Kasumi-1 (cell line): ENCODE measurements around the gene GNRHR.
"Not testable (repeated sequence)": the region's sequence is repeated elsewhere in the genome, so short reads cannot be mapped to it uniquely, and the experiment has no call there.

Source experiments
- DNase-seq, 2 experiments: peaks; one replicate each; lab custom pipeline; 2025; lab: John Stamatoyannopoulos, UW

Gene GNRHR

GRCh38 chr4:67754288-67754687 is at the start of gene GNRHR:
GNRHR (minus strand) TSS chr4:67754388; CDS start chr4:67754335, 53 bp downstream.
- DNase-seq: no peak

- no peak for DNase-seq
These were observed 42.6 kb upstream of the GNRHR start for GRCh38 chr4:67796810-67797209.

GRCh38 chr4:67790721-67791120 is 36.5 kb upstream of the GNRHR start:
- DNase-seq: no peak

- DNase-seq: no peak
These were observed 33.1 kb upstream of the GNRHR start for GRCh38 chr4:67787311-67787710.

GRCh38 chr4:67785528-67785927 is 31.3 kb upstream of the GNRHR start:
- no peak for DNase-seq

DNA sequence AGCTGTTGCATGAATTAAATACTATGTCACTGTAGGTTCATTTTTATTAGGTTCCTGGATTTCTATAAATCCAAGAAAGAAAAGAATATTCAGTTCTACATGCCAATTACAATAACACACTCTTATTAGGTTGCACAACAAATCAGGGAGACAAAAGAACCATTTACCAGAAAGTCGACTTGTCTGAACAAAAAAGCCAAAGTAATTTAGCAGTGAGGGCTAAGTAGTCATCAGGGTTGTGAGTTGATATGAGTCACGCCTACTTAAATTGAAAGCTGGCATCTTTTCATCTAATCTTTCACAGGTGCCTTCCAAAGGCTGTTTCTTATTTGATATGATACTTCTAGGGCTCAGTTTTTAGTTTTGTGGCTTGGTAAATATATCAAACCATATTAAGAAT is 25.4 kb upstream of the GNRHR start:
- no peak for DNase-seq

DNA sequence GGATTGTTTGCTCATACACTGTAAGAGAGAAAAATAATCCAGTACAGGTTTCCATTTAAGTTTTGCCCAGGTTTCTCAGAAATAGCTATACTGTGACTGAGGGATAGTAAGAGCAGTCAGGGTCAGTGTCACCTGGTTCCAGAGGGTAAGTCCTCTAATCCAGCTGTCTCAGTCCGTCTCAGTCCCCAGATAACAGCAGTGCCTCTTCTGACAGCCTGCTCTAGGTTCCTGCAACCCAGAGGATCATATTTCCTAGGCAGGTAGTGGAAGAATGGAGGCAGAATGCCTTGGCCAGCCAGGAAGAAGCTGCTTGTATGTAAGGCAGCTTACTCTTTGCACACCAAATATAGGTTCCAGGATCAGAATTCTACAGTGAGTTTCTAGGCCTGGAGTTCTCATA is 22.6 kb upstream of the GNRHR start:
- no peak for DNase-seq

- DNase-seq: no peak
These were observed 16.2 kb upstream of the GNRHR start for GRCh38 chr4:67770422-67770821.

- DNase-seq: no peak
These were observed 11.7 kb upstream of the GNRHR start for GRCh38 chr4:67765928-67766327.

DNA sequence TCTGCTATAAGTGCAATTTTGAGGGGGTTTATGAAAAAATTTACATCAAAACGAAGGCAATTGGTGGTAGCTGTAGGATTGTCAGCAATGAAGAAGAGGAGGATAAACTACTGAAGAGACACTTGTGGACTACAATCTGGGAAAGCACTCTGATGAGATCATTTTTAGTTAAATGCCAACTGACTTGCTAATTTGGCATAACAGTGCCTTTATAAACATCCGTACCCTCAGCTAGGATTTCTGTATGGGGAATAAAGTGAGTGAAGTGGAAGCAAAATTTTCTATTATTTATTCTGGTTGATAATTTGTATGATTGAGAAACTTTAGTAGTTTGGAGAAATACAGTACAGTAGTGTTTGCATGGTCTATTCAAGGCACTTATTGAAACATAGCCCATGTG is 11.2 kb upstream of the GNRHR start:
- no peak for DNase-seq

- no peak for DNase-seq
These were observed 10.0 kb upstream of the GNRHR start for GRCh38 chr4:67764183-67764582.

- no peak for DNase-seq
These were observed 7.9 kb upstream of the GNRHR start for GRCh38 chr4:67762086-67762485.

DNA sequence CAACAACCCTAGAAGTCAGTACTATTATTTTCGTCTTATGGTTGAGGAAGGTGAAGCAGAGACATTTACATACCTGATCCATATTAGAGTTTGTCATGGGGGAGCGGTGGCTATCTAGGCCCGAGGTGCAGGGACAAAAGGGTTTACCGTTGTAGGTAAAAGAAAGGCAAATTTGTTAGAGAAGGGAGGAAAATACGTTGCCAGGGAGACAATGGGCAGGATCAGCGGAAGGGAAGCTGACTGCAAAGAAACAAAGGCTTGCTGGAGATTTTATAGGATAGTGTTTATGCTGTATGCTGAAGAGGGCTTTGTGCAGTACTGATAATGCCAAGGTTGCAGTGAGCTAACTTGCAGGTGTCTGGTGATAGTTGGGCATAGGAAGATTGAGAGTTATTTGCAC is 2.8 kb upstream of the GNRHR start:
- not testable (repeated sequence) for DNase-seq

DNA sequence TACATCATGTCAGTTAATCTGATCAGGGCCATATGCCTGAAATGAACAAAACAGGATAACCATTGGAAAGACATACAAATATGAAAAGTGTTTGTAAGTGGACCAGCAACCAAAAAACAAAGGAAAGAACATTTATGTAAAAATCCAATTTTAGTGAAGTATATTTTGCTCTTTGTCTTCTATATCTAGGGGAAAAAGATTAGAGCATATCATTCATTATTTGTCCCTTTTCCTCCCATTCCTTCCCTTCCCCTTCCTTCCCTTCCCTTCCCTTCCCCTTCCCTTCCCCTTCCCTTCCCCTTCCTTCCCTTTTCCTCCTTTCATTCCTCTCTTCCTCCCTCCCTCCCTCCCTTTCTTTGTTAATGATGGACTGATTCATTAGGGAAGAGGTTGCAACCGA is 1.8 kb upstream of the GNRHR start:
- no peak for DNase-seq

DNA sequence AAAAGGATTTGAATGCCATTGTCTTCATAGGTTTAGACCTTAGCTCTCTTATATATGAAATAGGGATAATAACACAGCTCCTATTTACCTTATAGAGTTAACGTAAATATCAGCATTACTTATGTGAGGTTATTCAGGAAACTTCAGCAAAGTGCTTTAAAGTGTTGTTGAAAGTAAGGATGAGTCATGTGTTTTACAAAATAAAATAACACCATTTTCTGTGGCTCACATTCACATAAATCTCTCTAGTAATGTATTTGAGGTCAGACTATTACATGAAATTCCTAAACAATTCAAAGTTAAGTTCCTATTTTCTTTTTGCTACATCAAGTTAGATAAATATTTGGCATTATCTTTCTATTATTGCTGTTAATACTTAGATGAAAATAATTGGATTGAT is 2.9 kb downstream of the GNRHR start:
- no peak for DNase-seq

- no peak for DNase-seq
These were observed 3.5 kb downstream of the GNRHR start for GRCh38 chr4:67750691-67751090.

DNA sequence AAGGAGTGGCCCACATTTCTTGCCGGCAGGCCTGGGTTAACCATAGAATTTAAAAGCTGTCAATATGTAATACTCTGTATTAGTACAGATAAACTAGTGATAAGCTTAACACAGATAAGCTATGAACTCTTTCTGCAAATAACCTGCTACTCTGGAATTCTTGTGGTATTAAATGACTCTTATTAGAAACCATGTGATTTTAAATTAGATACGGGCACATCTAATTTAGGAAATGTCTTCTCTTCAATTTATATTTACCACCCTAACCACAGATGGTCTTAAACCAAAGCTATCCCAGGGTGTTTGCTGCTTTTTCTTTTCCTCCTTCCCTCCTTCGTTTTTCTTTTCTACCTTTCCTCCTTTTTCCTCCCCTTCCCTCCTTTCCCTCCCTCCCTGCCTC is 4.9 kb downstream of the GNRHR start:
- DNase-seq: no peak

DNA sequence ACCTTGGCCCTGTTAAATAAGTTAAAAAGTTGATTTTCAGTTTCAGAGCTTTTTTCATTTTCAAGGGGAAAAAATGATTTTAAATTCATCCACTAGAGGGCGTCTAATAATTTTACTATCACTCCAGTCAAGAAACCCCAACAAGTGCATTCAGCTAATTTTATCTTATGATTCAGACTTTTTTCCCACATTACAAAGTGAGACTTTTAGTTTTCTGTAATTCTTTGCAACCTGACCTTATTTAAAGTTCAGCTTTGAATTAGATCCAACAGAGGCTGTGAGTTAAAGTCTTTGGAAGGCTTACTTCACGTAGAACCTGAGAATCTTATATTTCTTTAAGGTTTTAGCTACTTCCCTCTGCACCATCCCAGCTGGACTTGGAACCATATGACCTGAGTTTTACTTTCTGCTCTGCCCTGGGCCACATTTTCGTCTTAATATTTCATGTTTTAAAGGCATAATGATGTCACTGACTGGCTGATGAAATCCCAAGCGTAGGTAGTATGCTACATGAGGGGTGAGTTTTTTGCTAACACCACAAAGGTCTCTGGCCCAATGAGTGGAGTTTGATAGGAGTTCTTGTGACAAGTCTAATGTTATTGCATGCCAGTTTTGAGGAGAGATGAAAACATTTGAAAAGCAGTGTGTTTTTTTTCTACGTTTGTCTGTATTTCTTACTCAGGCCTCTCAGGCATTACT is 7.2 kb downstream of the GNRHR start:
- peak; percentile 85 to 88 for DNase-seq

DNA sequence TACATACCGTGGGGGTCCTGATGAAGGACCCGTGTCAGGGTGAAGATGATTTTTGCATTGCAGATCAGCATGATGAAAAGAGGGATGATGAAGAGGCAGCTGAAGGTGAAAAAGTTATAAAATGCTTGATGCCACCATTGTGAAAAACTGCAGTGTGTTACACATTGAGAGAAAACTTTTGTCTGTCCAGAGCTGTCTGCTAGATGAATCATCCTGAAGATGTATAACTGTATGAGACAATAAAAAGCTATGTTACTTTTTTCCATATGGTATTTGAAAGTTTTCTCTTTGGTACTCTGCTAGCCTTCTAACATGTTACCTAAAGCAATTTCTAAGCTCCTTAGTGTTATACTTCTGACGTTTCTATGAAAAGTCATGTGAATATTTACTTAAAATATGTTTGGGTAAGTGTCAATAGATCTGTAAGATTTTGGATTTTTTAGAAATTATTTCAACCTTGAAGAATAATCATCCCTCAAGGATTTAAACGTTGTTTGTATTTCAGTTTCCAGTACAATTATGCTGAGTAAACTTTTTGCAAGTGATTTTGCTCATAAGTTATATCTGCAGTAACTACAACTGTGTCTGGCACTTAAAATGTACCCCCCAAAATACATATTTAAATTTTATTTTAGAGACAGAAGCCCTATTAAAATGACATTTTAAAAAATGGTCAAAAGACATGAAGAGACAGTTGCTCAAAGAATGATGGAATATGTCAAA is 9.5 kb downstream of the GNRHR start:
- no peak for DNase-seq

DNA sequence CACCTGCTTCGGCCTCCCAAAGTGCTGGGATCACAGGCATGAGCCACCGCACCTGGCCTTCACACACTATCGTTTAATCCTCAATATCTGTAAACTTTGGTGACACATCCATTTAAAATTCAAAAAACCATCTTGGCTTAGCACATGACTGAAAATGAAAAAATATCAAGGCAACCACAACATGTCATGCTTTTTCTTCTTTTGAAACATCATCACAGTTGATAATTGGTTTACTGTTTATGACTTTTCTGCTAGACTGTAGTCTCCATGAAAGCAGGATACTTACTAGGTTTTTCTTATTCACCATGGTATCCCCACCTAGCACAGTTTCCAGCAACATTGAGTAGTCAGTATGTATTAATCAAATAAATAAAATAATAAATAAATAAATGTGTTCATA is 11.0 kb downstream of the GNRHR start:
- DNase-seq: no peak

DNA sequence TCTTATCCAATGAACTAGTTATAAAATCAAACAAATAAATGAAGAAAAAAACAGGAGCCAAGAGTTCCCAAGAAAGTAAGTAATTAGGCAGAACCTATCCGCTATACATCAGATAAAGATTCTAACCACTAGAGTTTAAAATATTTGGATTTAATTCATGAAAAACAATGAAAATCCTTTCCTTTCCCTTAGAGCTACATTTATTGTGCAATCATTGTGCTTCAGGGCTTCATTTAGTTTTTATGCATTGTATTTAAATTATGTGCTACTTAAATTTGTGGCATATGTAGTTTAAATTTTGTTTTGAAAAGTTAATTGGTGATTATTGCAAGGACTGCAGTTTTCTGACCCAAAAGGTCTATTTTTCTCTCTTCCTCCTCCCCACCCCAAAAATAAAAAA is 17.9 kb downstream of the GNRHR start:
- DNase-seq: no peak

- DNase-seq: no peak
These were observed 18.9 kb downstream of the GNRHR start for GRCh38 chr4:67735325-67735724.

- not testable (repeated sequence) for DNase-seq
These were observed 23.7 kb downstream of the GNRHR start for GRCh38 chr4:67730511-67730910.
